Peyer's patch (tissue), 4 donors: ENCODE measurements around the gene DSCAML1. TPM values are rescaled to one million over a fixed set of nuclear protein-coding genes. Genes with fewer than 3 reads are reported as not detected.

Experiments
- DNase-seq, 3 donors: peaks; one replicate each; pipeline ENCODE4 v3.0.0-alpha.2; 2017 to 2019
- H3K27ac ChIP-seq, 4 donors: fragments of 200-600 bp; sonication (generic); one replicate each; pipeline ENCODE4 v1.5.1; 2016 to 2019
- H3K27me3 ChIP-seq, 2 donors: fragments of 200-600 bp; sonication (generic); one replicate each; pipeline ENCODE4 v1.5.1; 2019
- H3K36me3 ChIP-seq, 3 donors: fragments of 200-600 bp; sonication (generic); one replicate each; pipeline ENCODE4 v1.5.1; 2016 to 2019
- H3K4me1 ChIP-seq, 4 donors: fragments of 200-600 bp; sonication (generic); one replicate each; pipeline ENCODE4 v1.5.1; 2016 to 2019
- H3K4me3 ChIP-seq, 4 donors: fragments of 200-600 bp; sonication (generic); 1 replicate in 3 of 4; 2 replicates in 1 of 4; pipeline ENCODE4 v1.5.1; 2016 to 2019; ENCODE audit warnings: mild to moderate bottlenecking in 1 of 4
- H3K9me3 ChIP-seq, 4 donors: fragments of 200-600 bp; sonication (generic); one replicate each; pipeline ENCODE4 v1.5.1; 2016 to 2019; ENCODE audit warnings: mild to moderate bottlenecking in 1 of 4
- POLR2A ChIP-seq, 2 donors: fragments of 450-650 bp; IDR thresholded peaks; one replicate each; pipeline ENCODE4 v1.5.1; 2017; ENCODE audit warnings: antibody characterized with exemption in 2 of 2, mild to moderate bottlenecking in 2 of 2, moderate library complexity in 2 of 2
- total RNA-seq, 4 donors: library from RNA; depleted of rRNA; stranded (reverse); fragments of >200 nt; gene quantifications; one replicate each; pipeline ENCODE4 v1.1.0, GENCODE V29; 2016
- TF ChIP-seq, protein P1 (sequence below), 6 experiments: fragments of 450-650 bp in 4 of 6; fragments of 200-600 bp in 2 of 6; sonication (generic) in 1 of 6; IDR thresholded peaks; one replicate each; pipeline ENCODE4 v1.5.1; 2017 to 2019; ENCODE audit warnings: antibody characterized with exemption in 6 of 6, mild to moderate bottlenecking in 3 of 6, moderate library complexity in 1 of 6

Gene DSCAML1
- total RNA-seq, 4 donors from 2014 or later = 0.18 to 5.8 (median 2.9) TPM

DNA sequence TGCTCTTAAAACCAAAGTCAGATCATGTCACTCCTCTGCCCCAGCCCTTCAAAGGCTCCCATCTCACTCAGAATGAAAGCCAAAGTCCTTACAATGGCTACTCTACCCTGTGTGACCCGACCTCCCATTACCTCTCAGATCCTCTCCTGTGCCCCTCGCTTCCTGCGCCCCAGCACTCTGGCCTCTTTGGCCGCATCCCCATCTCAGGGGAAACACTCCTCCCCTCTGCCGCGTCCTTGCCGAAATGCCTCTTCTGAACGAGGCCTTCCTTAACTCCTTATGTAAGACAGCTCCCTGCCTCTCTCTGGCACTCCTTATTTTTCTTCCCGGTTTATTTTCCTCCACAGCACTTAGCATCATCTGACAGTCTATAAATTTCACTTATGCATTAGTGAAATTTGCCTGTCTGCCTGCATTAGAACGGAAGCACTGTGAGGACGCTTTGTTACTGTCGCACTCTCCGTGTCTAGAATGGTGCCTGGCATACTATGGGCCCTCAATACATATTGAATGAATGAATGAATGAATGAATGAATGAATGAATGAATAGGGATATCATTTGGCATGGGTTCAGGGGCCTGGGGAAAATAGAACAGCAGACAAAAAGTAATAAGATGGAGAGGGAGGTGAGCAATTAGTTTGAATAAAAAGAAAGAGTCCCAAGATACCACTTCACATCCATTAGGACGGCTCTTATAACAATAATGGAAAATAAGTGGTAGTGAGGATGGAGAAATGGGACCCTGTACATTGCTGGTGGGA is 331.6 kb downstream of the DSCAML1 start:
- TF ChIP-seq, protein P1, sequence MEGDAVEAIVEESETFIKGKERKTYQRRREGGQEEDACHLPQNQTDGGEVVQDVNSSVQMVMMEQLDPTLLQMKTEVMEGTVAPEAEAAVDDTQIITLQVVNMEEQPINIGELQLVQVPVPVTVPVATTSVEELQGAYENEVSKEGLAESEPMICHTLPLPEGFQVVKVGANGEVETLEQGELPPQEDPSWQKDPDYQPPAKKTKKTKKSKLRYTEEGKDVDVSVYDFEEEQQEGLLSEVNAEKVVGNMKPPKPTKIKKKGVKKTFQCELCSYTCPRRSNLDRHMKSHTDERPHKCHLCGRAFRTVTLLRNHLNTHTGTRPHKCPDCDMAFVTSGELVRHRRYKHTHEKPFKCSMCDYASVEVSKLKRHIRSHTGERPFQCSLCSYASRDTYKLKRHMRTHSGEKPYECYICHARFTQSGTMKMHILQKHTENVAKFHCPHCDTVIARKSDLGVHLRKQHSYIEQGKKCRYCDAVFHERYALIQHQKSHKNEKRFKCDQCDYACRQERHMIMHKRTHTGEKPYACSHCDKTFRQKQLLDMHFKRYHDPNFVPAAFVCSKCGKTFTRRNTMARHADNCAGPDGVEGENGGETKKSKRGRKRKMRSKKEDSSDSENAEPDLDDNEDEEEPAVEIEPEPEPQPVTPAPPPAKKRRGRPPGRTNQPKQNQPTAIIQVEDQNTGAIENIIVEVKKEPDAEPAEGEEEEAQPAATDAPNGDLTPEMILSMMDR (IDR thresholded peaks at IDR 0.05) = no peak
- TF ChIP-seq POLR2A (IDR thresholded peaks at IDR 0.05) = no peak
- no peak overlapping the region for H3K27ac ChIP-seq
- no peaks in the 10 kb centered on the region for H3K4me1 ChIP-seq
- H3K4me3 ChIP-seq = no peak overlapping the region
- H3K27me3 ChIP-seq = no peaks in the 10 kb centered on the region
- no peak for DNase-seq
- no peaks in the 10 kb centered on the region for H3K9me3 ChIP-seq
- H3K36me3 ChIP-seq = no peaks in the 10 kb centered on the region

DNA sequence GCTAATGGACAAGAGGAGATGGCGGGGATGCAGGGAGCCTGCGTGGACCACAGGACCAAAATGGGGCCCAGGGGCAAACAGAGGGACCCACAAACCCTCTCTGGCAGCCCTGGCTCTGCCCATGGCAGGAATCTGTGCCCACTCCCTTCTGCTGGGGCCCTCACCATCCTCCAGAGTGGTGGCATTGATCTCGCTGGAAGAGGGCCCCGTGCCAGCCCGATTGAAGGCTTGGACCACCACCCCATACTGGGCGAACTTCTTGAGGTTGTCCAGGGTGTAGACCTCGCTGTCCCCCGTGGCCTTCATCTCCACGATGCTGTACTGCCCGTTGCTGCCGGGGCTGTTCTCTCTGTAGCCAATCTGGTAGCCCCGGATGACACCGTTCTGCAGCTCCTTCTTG is 332.2 kb downstream of the DSCAML1 start:
- TF ChIP-seq, protein P1 (IDR thresholded peaks at IDR 0.05) = no peak
- no peak for TF ChIP-seq POLR2A (IDR thresholded peaks at IDR 0.05)
- no peaks in the 10 kb centered on the region for H3K4me1 ChIP-seq

DNA sequence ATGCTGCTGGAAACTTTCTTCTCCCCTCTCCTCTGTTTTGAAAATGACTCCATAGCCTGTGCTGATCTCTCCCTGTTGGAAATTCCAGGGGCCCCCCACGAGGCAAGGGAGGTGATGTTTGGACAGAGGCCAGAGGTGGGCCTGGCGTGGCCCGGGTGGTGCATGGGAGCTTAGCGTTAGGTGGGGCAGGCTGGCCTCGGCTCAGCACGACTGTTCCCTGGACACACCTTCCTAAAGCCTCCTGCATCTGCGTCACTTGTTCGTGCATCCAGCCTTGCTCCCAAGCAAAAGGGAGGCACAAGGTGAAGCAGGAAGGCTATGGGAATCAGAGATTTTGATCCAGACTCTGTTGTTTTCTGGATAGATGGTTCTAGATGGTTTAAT is 334.2 kb downstream of the DSCAML1 start:
- H3K36me3 ChIP-seq = no peaks in the 10 kb centered on the region
- no peaks in the 10 kb centered on the region for H3K4me1 ChIP-seq
- TF ChIP-seq POLR2A (IDR thresholded peaks at IDR 0.05) = no peak
- no peaks in the 10 kb centered on the region for H3K27me3 ChIP-seq
- no peaks in the 10 kb centered on the region for H3K9me3 ChIP-seq
- no peak overlapping the region for H3K4me3 ChIP-seq
- no peak overlapping the region for H3K27ac ChIP-seq
- DNase-seq = no peak

More for the DNA sequence above, 332.2 kb downstream of the DSCAML1 start:
- Histone ChIP-seq H3K4me3 (no peak overlapping the region), H3K27me3 (no peaks in the 10 kb centered on the region), H3K27ac (no peak overlapping the region), H3K9me3 (no peaks in the 10 kb centered on the region), H3K36me3 (no peaks in the 10 kb centered on the region)
- DNase-seq = no peak

DNA sequence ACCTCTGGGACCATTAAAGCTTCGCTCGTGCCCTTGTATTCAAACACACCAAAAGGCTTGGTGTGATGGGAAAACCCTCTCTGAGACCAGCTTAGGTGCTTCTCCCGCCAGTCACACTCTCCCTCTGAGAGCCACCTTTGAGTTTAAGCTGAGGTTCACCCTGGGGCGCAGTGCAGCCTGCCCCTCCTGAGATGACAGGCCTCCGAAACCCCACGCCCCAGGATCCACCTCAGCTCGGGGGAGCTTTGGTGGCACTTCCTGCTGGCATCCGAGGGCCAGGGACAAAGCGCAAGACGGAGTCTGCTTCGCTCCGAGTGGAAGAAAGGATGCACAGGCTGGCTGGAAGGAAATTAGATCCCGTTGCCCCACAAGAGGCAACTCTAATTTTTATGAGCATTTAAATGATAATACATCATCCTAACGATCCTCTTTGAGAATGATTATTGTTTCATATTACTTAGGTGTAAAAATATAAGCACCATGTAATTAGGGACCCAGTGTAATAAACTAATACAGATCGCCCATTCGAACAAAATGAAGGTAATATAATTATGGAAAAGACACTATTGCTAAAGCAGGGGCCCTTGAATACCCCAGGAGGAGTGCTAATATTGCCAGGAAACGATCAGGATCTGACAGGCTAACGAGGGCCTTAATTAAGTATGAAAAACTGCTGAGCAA is 334.7 kb downstream of the DSCAML1 start:
- no peak for DNase-seq
- H3K9me3 ChIP-seq = no peaks in the 10 kb centered on the region
- no peaks in the 10 kb centered on the region for H3K4me1 ChIP-seq
- H3K27me3 ChIP-seq = no peaks in the 10 kb centered on the region
- TF ChIP-seq, protein P1 (IDR thresholded peaks at IDR 0.05) = no peak
- no peak overlapping the region for H3K4me3 ChIP-seq
- H3K36me3 ChIP-seq = no peaks in the 10 kb centered on the region
- no peak overlapping the region for H3K27ac ChIP-seq

GRCh38 chr11:117461396-117462182 is 335.4 kb downstream of the DSCAML1 start:
- Histone ChIP-seq H3K4me3 (no peak overlapping the region), H3K27ac (no peak overlapping the region), H3K4me1 (no peaks in the 10 kb centered on the region), H3K27me3 (no peaks in the 10 kb centered on the region), H3K36me3 (no peaks in the 10 kb centered on the region), H3K9me3 (no peaks in the 10 kb centered on the region)
- TF ChIP-seq, protein P1 (IDR thresholded peaks at IDR 0.05) = no peak
- no peak for TF ChIP-seq POLR2A (IDR thresholded peaks at IDR 0.05)
- DNase-seq = peak in 1 of 3 donors; percentile 25

- Histone ChIP-seq H3K27ac (no peak overlapping the region), H3K27me3 (no peaks in the 10 kb centered on the region), H3K9me3 (no peaks in the 10 kb centered on the region), H3K4me1 (no peaks in the 10 kb centered on the region), H3K4me3 (no peak overlapping the region), H3K36me3 (no peaks in the 10 kb centered on the region)
- no peak for DNase-seq
- TF ChIP-seq, protein P1 (IDR thresholded peaks at IDR 0.05) = no peak
- TF ChIP-seq POLR2A (IDR thresholded peaks at IDR 0.05) = no peak
Observed at GRCh38 chr11:117459979-117460300, 337.1 kb downstream of the DSCAML1 start.
